ENCODE results near the gene STOML1.
A peak's percentile ranks its signal among the peaks of the same experiment; 100 is the strongest.

STOML1 gene

GRCh38 chr15:73993211-73993994, 1.3 kb upstream of the STOML1 start:
- Histone ChIP-seq H3K27me3 (replicated peaks; ENCODE audit: insufficient read depth, low read length) (no peaks in the 10 kb centered on the region), H3K27ac (ENCODE audit: low read length) (no peak overlapping the region), H3K9me3 (replicated peaks; ENCODE audit: insufficient read depth, low read length) (no peaks in the 10 kb centered on the region), H3K4me3 (ENCODE audit: low read length) (peak overlapping the region; percentile 87; the same call in 1 of the 2 replicates), H4K20me1 (ENCODE audit: insufficient read depth, low read length) (no peaks in the 10 kb centered on the region), H3F3A (ENCODE audit: insufficient read depth, low read length) (peaks cover 17% of the 10 kb centered on the region), H3K9ac (ENCODE audit: low read length) (0 out of 2 replicates have a peak overlapping the region, but pooled peaks have one; percentile 45), H3K79me2 (ENCODE audit: low read length) (peaks cover 43% of the 10 kb centered on the region), H3K4me2 (ENCODE audit: low read depth, low read length) (peak overlapping the region; percentile 69), H3K9me2 (replicated peaks; ENCODE audit: insufficient read depth, low read length) (no peaks in the 10 kb centered on the region), H2AFZ (ENCODE audit: low read length) (no peak overlapping the region; the same call in 1 of the 2 replicates), H3K36me3 (replicated peaks; ENCODE audit: insufficient read depth, low read length) (no peaks in the 10 kb centered on the region), H3K4me1 (ENCODE audit: low read length) (0 out of 2 replicates have a peak, but pooled peaks cover 3% of the 10 kb centered on the region)
- no peak for DNase-seq
- no peak for TF ChIP-seq CTCF (IDR thresholded peaks at IDR 0.05; ENCODE audit: low read length)
- no peak for TF ChIP-seq EZH2 (optimal IDR thresholded peaks at IDR 0.05; ENCODE audit: low read depth, low read length)
- no peak for TF ChIP-seq EZH2phosphoT487 (IDR thresholded peaks at IDR 0.05; ENCODE audit: low read length)

GRCh38 chr15:73992594-73992898, 451 bp upstream of the STOML1 start:
- Histone ChIP-seq H3K4me2 (ENCODE audit: low read depth, low read length) (peak overlapping the region; percentile 89), H3K27ac (ENCODE audit: low read length) (no peak overlapping the region), H3K36me3 (replicated peaks; ENCODE audit: insufficient read depth, low read length) (no peaks in the 10 kb centered on the region), H3K27me3 (replicated peaks; ENCODE audit: insufficient read depth, low read length) (no peaks in the 10 kb centered on the region), H3K9me3 (replicated peaks; ENCODE audit: insufficient read depth, low read length) (no peaks in the 10 kb centered on the region), H2AFZ (ENCODE audit: low read length) (peak overlapping the region; percentile 87), H3K79me2 (ENCODE audit: low read length) (peaks cover 35% of the 10 kb centered on the region), H4K20me1 (ENCODE audit: insufficient read depth, low read length) (no peaks in the 10 kb centered on the region), H3K9ac (ENCODE audit: low read length) (peak overlapping the region; percentile 31; the same call in 1 of the 2 replicates), H3K9me2 (replicated peaks; ENCODE audit: insufficient read depth, low read length) (no peaks in the 10 kb centered on the region), H3F3A (ENCODE audit: insufficient read depth, low read length) (peaks cover 17% of the 10 kb centered on the region), H3K4me3 (ENCODE audit: low read length) (peak overlapping the region; percentile 52), H3K4me1 (ENCODE audit: low read length) (0 out of 2 replicates have a peak, but pooled peaks cover 3% of the 10 kb centered on the region)
- DNase-seq, result no peak
- TF ChIP-seq EZH2 (optimal IDR thresholded peaks at IDR 0.05; ENCODE audit: low read depth, low read length), result no peak
- no peak for TF ChIP-seq CTCF (IDR thresholded peaks at IDR 0.05; ENCODE audit: low read length)
- no peak for TF ChIP-seq EZH2phosphoT487 (IDR thresholded peaks at IDR 0.05; ENCODE audit: low read length)

GRCh38 chr15:73991260-73991659, 835 bp downstream of the STOML1 start:
- Histone ChIP-seq H2AFZ (ENCODE audit: low read length) (peak overlapping the region; percentile 90), H3K9me3 (replicated peaks; ENCODE audit: insufficient read depth, low read length) (no peaks in the 10 kb centered on the region), H3K36me3 (replicated peaks; ENCODE audit: insufficient read depth, low read length) (no peaks in the 10 kb centered on the region), H4K20me1 (ENCODE audit: insufficient read depth, low read length) (no peaks in the 10 kb centered on the region), H3K9me2 (replicated peaks; ENCODE audit: insufficient read depth, low read length) (no peaks in the 10 kb centered on the region), H3F3A (ENCODE audit: insufficient read depth, low read length) (peaks cover 11% of the 10 kb centered on the region), H3K27ac (ENCODE audit: low read length) (peak overlapping the region; percentile 40; the same call in 1 of the 2 replicates), H3K4me3 (ENCODE audit: low read length) (peak overlapping the region; percentile 78), H3K27me3 (replicated peaks; ENCODE audit: insufficient read depth, low read length) (no peaks in the 10 kb centered on the region), H3K4me1 (ENCODE audit: low read length) (0 out of 2 replicates have a peak, but pooled peaks cover 3% of the 10 kb centered on the region), H3K9ac (ENCODE audit: low read length) (peak overlapping the region; percentile 75; the same call in 1 of the 2 replicates), H3K79me2 (ENCODE audit: low read length) (peaks cover 22% of the 10 kb centered on the region), H3K4me2 (ENCODE audit: low read depth, low read length) (peak overlapping the region; percentile 59)
- DNase-seq, result no peak
- TF ChIP-seq EZH2 (optimal IDR thresholded peaks at IDR 0.05; ENCODE audit: low read depth, low read length), result no peak
- TF ChIP-seq CTCF (IDR thresholded peaks at IDR 0.05; ENCODE audit: low read length), result no peak
- no peak for TF ChIP-seq EZH2phosphoT487 (IDR thresholded peaks at IDR 0.05; ENCODE audit: low read length)

Measured in MM.1S (cell line).